Hepatocyte (in vitro differentiated cells): ENCODE data around the gene CACTIN. TPM values are rescaled to one million over a fixed set of nuclear protein-coding genes. Genes with fewer than 3 reads are reported as not detected.

Source experiments
- DNase-seq: peaks from one replicate; pipeline ENCODE4 v3.0.0-alpha.2; 2016; ENCODE audit warnings: low spot score
- H2AFZ ChIP-seq: fragments of 200-600 bp; sonication (generic); 2 replicates; pipeline ENCODE4 v1.6.0; 2016; ENCODE audit warnings: antibody characterized with exemption, mild to moderate bottlenecking
- H3K27ac ChIP-seq: fragments of 200-600 bp; sonication (generic); 2 replicates; pipeline ENCODE4 v1.5.1; 2016; ENCODE audit warnings: mild to moderate bottlenecking
- H3K27me3 ChIP-seq: fragments of 200-600 bp; sonication (generic); 2 replicates; pipeline ENCODE4 v1.6.1; 2016
- H3K36me3 ChIP-seq: fragments of 200-600 bp; sonication (generic); replicated peaks from 2 replicates; pipeline ENCODE4 v1.5.1; 2016; ENCODE audit warnings: low read depth; ENCODE audit not compliant: insufficient read depth
- H3K4me1 ChIP-seq: fragments of 200-600 bp; sonication (generic); 2 replicates; pipeline ENCODE4 v1.5.1; 2016; ENCODE audit warnings: mild to moderate bottlenecking, moderate library complexity; ENCODE audit not compliant: insufficient read depth
- H3K4me2 ChIP-seq: fragments of 200-600 bp; sonication (generic); 2 replicates; pipeline ENCODE4 v1.6.0; 2016
- H3K4me3 ChIP-seq: fragments of 200-600 bp; sonication (generic); 2 replicates; pipeline ENCODE4 v1.5.1; 2016; ENCODE audit warnings: mild to moderate bottlenecking
- H3K79me2 ChIP-seq: fragments of 200-600 bp; sonication (generic); 2 replicates; pipeline ENCODE4 v1.6.0; 2017; ENCODE audit warnings: mild to moderate bottlenecking
- H3K9me2 ChIP-seq: fragments of 200-600 bp; sonication (generic); replicated peaks from 2 replicates; pipeline ENCODE4 v1.6.0; 2017; ENCODE audit warnings: mild to moderate bottlenecking; ENCODE audit not compliant: insufficient read depth
- H3K9me3 ChIP-seq: fragments of 200-600 bp; sonication (generic); 2 replicates; pipeline ENCODE4 v1.5.1; 2016; ENCODE audit warnings: low read depth, mild to moderate bottlenecking
- H4K20me1 ChIP-seq: fragments of 200-600 bp; sonication (generic); 2 replicates; pipeline ENCODE4 v1.6.0; 2016; ENCODE audit warnings: mild to moderate bottlenecking; ENCODE audit not compliant: insufficient read depth, poor library complexity, severe bottlenecking
- EZH2 ChIP-seq: fragments of 200-600 bp; sonication (generic); IDR thresholded peaks from 2 replicates; pipeline ENCODE4 v1.6.1; 2016; ENCODE audit warnings: antibody characterized with exemption, mild to moderate bottlenecking, borderline replicate concordance
- EZH2phosphoT487 ChIP-seq: fragments of 200-600 bp; sonication (generic); IDR thresholded peaks from one replicate; pipeline ENCODE4 v1.6.1; 2018; ENCODE audit warnings: antibody characterized with exemption, mild to moderate bottlenecking, low read depth, moderate library complexity; ENCODE audit not compliant: unreplicated experiment, severe bottlenecking
- WGBS: methylation state at CpG from one replicate; pipeline ENCODE4 v1.1.6; 2016; ENCODE audit warnings: low lambda C conversion rate; ENCODE audit errors: missing lambda C conversion rate; 5-methylcytosine and 5-hydroxymethylcytosine counted together
- polyA plus RNA-seq: library from polyadenylated mRNA; unstranded; fragments of >200 nt; fragmentation: Nextera tagmentation; extraction: Ambion mirVana; gene quantifications from 2 replicates; pipeline ENCODE4 v1.2.1, GENCODE V29; 2016
- total RNA-seq: library from RNA; depleted of rRNA; stranded (reverse); fragments of >200 nt; gene quantifications from 2 replicates; pipeline ENCODE4 v1.2.3, GENCODE V29; 2014
- TF ChIP-seq, protein P1 (sequence below): fragments of 200-600 bp; sonication (generic); IDR thresholded peaks from 2 replicates; pipeline ENCODE4 v1.5.1; 2016; ENCODE audit warnings: antibody characterized with exemption, mild to moderate bottlenecking; ENCODE audit not compliant: poor library complexity

The CACTIN gene
- total and polyA plus RNA-seq, 2 experiments from 2014 or later = 15.7 to 18.3 TPM

DNA sequence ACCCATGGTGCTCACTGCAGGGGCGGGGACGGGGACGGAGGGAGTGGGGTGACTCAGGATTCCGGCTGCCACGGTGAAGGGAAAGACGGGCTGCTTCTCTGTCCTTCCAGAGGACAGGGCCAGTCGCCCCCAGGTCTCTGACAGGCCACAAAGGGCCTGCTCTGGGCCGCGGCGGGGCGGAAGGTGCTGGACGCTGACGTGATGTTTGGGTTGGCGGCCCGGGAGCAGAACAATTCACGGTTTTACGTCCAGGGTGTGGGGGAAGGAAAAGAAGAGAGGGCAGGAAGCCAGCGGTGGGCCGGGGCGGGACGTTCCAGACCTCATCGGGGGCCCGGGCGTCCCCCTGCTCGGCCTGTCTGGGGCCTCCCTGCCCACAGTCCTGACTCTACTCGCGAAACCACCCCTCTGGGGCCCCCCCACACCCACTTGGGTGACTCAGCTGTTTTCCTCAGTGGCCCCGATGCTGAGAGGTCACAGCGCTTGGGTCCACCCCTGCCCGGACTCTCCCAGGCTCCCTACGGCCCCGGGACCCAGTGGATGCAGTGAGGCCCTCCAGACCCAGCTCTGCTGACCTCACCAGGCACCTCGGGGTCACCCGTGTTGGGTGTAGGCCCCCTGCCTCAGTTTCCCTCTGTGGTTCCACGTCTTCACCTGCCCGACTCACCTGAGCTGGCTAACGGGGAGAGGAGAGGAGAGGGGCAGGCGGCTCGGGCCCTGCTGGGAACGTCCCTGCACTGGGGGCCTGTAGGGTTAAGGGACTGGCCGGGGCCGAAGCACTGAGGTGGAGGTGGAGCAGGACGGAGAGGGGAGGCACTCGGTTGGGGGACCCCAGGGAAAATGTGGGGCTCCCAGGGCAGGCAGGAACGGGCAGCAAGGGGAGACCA, 44.4 kb upstream of the CACTIN start:
- no peaks in the 10 kb centered on the region for H3K36me3 ChIP-seq
- no peak for TF ChIP-seq EZH2
- TF ChIP-seq, protein P1, sequence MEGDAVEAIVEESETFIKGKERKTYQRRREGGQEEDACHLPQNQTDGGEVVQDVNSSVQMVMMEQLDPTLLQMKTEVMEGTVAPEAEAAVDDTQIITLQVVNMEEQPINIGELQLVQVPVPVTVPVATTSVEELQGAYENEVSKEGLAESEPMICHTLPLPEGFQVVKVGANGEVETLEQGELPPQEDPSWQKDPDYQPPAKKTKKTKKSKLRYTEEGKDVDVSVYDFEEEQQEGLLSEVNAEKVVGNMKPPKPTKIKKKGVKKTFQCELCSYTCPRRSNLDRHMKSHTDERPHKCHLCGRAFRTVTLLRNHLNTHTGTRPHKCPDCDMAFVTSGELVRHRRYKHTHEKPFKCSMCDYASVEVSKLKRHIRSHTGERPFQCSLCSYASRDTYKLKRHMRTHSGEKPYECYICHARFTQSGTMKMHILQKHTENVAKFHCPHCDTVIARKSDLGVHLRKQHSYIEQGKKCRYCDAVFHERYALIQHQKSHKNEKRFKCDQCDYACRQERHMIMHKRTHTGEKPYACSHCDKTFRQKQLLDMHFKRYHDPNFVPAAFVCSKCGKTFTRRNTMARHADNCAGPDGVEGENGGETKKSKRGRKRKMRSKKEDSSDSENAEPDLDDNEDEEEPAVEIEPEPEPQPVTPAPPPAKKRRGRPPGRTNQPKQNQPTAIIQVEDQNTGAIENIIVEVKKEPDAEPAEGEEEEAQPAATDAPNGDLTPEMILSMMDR = no peak
- no peak for TF ChIP-seq EZH2phosphoT487
- WGBS = 76% methylated on average over 37 of the region's 45 CpGs
- H4K20me1 ChIP-seq = peaks cover 19% of the 10 kb centered on the region
- peak overlapping the region; percentile 56 for H3K4me2 ChIP-seq
- no peak overlapping the region for H2AFZ ChIP-seq
- H3K4me3 ChIP-seq = no peak overlapping the region
- H3K4me1 ChIP-seq = peaks cover 35% of the 10 kb centered on the region
- H3K27ac ChIP-seq = peak overlapping the region; percentile 84
- no peaks in the 10 kb centered on the region for H3K9me3 ChIP-seq
- H3K27me3 ChIP-seq = no peaks in the 10 kb centered on the region
- peaks cover 37% of the 10 kb centered on the region for H3K79me2 ChIP-seq
- peak; percentile 42 for DNase-seq
- H3K9me2 ChIP-seq = no peaks in the 10 kb centered on the region

DNA sequence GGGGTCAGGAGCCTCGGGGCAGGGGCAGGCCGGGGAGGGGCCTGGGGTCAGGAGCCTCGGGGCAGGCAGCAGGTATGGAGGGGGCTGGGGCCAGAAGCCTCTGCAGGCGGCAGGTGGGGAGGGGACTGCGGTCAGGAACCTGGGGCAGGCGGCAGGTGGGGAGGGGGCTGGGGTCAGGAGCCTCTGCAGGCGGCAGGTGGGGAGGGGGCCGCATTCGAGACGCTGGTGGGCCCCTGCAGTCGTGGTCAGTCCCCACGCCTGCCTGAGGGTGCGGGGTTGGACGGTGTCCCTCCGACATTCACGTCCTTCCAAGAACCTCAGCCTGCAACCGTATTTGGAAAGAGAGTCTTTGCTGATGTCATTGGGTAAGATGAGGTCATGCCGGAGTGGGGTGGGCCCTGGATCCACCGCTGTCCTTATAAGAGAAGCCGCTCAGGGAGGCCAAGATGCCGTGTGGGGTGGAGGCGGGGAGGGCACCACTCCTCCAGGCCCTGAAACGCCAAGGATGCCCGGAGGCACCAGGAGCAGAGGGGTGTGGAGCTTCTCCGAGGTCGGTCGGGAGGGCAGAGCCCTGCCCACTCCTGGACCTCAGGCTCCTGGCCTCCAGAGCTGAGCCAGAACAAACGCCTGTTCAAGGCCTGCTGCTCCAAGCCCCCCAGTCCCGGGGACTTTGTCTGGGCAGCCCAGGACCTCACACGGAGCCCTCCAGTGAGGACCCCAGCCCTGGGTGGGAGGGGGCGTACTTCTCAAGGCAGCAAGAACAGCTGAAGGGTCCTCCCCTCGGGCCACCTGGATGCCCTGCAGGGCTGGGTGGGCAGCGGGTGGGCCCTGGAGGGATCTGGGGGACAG, 43.6 kb upstream of the CACTIN start:
- peak; percentile 49 for DNase-seq
- Histone ChIP-seq H4K20me1 (peaks cover 19% of the 10 kb centered on the region), H3K9me3 (no peaks in the 10 kb centered on the region), H3K4me2 (peak overlapping the region; percentile 56), H3K79me2 (peaks cover 37% of the 10 kb centered on the region), H2AFZ (no peak overlapping the region), H3K27ac (peak overlapping the region; percentile 84), H3K9me2 (no peaks in the 10 kb centered on the region), H3K4me3 (no peak overlapping the region), H3K27me3 (no peaks in the 10 kb centered on the region), H3K36me3 (no peaks in the 10 kb centered on the region), H3K4me1 (peaks cover 35% of the 10 kb centered on the region)
- WGBS = 71% methylated on average over 13 of the region's 33 CpGs
- TF ChIP-seq, protein P1 = no peak
- TF ChIP-seq EZH2phosphoT487 (no peak), EZH2 (no peak)

DNA sequence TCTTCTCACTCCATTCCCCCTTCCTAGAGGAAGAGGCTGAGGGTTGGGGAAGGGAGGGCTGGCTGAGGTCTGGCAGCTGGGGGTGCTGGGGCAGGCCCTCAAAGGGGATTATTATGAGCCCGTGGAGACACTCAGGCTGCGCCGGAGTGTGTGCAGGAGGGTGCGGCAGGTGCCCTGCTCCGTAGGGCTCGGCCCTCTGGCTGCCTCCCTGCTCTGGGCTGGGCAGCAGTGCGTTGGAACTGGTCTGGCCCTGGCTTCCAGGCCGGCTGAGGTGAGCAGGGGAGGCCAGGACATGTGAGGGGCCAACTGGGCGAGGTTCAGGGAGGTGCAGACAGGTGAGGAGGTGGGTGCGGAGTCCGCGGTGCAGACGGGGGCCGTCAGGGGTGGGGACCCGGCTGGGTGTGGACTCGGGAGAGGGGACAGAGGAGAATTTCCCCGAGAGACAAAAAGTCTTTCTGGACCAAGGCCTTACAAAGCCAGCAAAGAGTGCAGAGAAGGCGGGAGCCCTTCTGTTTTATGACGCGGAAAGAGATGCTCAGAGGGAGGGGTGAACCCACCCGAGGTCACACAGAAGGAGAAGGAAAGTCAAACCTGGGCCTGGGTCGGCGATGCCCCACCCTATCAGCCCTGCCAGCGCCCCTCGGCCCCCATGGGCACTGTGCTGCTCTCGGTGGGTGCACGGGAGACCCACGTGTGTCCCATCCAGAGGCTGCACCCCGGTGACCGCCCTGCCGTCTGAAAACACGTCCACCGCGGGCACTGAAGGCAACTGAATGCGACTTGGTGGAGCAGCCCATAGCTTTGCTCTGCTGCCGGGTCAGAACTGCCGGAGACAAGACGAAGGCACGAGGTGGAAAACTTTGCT, 42.7 kb upstream of the CACTIN start:
- H3K4me3 ChIP-seq = no peak overlapping the region
- H3K79me2 ChIP-seq = peaks cover 32% of the 10 kb centered on the region
- H4K20me1 ChIP-seq = peaks cover 19% of the 10 kb centered on the region
- TF ChIP-seq EZH2phosphoT487 (no peak), EZH2 (no peak)
- TF ChIP-seq, protein P1 = no peak
- 86% methylated on average over 32 of the region's 39 CpGs for WGBS
- no peaks in the 10 kb centered on the region for H3K9me2 ChIP-seq
- H3K27me3 ChIP-seq = no peaks in the 10 kb centered on the region
- H2AFZ ChIP-seq = no peak overlapping the region
- peaks cover 35% of the 10 kb centered on the region for H3K4me1 ChIP-seq
- H3K4me2 ChIP-seq = peak overlapping the region; percentile 49
- H3K36me3 ChIP-seq = no peaks in the 10 kb centered on the region
- no peak for DNase-seq
- H3K9me3 ChIP-seq = no peaks in the 10 kb centered on the region
- peak overlapping the region; percentile 55 for H3K27ac ChIP-seq
